ENCODE measurements around the gene NUCB1.
A peak's percentile ranks its signal among the peaks of the same experiment; 100 is the strongest.

The NUCB1 gene

DNA sequence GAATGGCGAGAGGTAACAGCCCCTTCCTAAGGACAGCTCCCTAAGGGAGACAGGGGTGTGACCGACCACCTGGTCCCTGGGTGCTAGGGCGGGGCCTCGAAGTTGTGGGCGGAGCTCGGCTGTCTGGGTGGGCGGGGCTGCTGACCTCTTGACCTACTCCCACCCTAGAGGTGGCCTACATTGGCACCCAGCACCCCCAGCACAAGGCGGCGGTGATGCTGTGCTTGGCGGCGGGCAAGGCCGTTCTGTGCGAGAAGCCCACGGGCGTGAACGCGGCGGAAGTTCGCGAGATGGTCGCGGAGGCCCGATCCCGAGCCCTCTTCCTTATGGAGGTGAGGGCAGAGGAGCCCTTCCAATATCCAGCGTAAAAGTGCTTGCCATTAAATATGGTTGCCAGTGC lies 35.8 kb downstream of the NUCB1 start:
- no peak for DNase-seq (ENCODE audit: low read depth)

DNA sequence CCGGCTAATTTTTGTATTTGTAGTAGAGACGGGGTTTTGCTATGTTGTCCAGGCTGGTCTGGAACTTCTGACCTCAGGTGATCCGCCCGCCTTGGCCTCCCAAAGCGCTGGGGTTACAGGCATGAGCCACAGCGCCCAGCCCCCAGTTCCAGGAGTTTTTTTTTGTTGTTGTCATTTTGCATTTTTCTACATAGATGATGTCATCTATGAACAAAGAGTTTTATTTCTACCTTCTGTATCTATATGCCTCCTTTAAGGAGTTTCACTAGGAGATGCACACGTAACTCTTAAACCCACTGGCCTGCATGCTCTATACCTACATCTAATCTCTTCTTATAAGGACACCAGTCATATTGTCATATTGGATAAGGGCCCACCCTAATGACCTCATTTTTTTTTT lies 38.1 kb downstream of the NUCB1 start:
- DNase-seq (ENCODE audit: low read depth), result no peak

DNA sequence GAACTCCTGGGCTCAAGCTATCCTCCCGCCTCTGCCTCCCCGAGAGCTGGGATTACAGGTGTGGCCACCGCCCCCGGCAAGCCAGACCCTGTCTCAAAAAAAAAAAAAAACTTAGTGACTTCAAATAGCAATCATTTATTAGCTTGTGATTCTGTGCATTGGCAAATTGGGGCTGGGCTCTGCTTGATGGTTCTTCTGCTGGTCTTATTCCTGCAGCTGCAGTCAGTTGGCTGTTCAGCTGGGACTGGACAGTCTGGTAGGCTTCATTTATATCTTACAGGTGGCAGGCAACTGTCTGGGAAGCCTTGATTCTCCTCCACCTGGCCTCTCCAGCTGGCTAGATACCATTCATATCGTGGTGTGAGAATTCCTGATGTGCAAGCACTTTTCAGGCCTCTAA lies 40.8 kb downstream of the NUCB1 start:
- no peak for DNase-seq (ENCODE audit: low read depth)

DNA sequence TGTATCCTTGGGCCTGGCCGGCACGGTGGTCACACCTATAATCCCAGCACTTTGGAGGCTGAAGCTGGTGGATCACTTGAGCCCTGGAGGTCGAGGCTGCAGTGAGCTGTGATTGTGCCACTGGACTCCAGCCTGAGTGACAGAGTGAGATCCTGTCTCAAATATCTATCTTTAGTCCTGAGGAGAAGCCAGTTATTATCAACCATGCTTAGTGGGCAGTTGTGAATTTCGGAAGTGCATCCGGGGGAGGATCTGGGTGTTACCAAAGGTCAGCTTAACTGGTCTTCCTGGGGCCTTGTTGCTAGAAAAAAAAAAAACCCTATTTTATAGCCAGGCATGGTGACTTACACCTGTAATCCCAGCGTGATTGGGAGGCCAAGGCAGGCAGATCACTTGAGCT lies 43.0 kb downstream of the NUCB1 start:
- no peak for DNase-seq (ENCODE audit: low read depth)

DNA sequence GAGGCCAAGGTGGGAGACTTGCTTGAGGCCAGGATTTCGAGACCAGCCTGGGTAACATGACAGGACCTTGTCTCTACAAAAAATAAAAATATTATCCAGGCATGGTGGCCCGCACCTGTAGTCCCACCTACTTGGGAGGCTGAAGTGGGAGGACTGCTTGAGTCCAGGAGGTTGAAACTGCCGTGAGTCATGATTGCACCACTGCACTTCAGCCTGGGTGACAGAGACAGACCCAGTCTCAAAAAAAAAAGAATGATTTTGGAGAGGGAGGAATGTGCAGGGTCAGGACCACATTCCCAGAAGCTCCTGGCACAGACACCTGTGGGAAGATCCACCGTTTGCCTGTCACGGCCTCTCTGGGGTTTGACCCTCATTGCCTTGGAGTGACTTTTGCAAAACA lies 45.3 kb downstream of the NUCB1 start:
- no peak for DNase-seq (ENCODE audit: low read depth)

DNA sequence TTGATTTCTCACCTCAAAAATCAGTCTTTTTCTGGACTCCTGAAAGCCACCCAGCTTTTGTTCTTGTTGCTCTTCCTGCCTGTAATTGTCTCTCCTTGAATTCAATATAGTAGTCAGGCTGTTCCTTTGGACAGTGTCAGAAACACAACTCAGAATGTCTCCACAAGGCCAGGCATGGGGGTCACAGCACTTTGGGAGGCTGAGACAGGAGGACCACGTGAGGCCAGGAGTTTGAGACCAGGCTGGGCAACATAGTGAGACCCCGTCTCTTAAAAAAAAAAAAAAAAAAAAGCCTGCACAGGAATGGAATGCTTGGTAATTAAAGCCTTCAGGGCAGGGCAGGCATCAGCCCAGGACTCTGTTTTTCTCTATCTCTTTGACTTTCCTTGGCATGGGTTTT lies 45.7 kb downstream of the NUCB1 start:
- DNase-seq (ENCODE audit: low read depth), result no peak

DNA sequence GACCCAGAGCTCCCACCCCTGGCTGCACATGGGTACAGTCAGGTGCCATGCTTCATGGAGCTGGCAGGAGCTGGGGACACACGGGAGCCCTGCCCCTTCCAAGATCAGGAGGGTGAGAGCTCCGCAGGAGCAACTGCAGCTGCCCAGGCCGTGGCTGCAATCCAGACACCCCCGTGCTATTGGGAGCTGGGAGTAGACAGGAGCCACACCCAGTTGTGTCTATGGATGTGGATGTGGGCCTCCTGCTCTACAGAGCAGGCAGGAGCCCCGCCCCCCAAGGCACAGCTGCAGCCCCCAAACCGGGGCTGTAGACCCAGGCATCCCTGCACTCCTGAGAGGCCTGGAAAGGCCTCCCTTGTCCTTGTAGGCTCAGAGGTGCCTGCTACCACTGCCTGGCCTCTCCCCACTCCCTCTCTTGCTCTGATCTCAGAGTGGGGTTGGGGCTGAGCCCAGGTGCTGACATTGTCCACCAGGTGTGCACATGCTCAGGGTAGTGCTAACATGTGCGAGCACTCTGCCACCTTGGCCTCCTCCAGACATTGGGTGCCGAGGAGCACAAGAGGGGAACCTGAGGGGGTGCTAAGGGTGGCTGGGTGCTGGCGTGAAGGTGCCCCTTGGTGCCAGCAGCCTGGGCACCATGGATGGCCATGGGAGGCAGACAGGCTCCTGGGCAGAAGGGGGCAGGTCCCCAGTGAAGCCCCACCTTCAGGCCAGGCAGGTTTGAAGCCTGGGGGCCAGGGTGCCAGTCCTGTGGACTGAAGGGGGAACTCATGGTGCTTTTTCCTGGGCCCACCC lies 46.5 kb downstream of the NUCB1 start:
- no peak for DNase-seq (ENCODE audit: low read depth)

DNA sequence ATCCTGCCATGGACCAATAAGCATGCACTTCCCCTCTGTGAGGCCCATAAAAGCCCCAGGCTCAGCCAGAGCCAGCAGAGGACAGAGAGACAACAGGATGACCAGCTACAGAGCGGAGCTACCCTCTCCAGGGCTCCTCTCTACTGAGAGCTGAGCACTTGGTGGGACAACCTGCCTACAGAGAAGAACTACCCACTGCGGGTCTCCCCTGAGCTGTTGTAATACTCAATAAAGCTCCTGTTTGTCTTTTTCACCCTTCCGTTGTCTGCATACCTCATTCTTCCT lies 47.1 kb downstream of the NUCB1 start:
- DNase-seq (ENCODE audit: low read depth), result no peak

DNA sequence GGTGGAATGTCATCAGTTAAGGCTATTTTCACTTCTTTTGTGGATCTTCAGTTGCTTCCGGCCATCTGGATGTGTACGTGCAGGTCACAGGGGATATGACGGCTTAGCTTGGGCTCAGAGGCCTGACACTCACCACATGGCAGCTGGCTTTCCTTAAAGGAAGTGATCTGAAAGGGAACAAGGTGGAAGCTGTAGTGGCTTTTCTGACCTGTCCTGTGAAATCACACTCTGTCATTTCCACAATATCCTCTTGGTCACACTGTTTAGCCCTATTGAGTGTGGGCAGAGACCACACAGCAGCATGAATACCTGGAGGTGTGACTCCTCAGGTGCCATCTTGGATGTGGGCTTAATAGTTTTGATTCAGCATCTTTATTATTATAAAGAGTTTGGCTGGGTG lies 50.0 kb downstream of the NUCB1 start:
- no peak for DNase-seq (ENCODE audit: low read depth)

DNA sequence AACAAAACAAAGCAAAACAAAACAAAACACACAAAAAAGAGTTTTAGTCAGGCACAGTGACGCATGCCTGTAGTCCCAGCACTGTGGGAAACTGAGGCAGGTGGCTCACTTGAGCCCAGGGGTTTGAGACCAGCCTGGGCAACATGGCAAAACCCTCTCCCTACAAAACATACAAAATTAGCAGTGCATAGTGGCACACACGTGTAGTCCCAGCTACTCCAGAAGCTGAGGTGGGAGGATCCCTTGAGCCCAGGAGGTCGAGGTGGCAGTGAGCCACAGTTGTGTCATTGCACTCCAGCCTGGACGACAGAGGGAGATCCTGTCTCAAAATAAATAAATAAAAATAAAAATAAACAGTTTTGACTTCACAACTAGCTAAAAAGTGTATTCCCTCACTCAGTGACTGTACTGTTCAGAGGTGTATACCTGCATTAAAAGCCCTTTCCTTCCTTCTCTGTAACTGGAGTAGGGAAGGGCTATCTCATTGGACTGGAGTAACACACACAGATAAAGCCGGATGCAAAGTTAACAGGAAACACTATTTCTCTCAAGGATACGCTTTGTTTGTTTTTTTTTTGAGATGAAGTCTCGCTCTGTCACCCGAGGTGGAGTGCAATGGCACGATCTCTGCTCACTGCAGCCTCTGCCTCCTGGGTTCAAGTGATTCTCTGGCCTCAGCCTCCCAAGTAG lies 50.9 kb downstream of the NUCB1 start:
- no peak for DNase-seq (ENCODE audit: low read depth)

DNA sequence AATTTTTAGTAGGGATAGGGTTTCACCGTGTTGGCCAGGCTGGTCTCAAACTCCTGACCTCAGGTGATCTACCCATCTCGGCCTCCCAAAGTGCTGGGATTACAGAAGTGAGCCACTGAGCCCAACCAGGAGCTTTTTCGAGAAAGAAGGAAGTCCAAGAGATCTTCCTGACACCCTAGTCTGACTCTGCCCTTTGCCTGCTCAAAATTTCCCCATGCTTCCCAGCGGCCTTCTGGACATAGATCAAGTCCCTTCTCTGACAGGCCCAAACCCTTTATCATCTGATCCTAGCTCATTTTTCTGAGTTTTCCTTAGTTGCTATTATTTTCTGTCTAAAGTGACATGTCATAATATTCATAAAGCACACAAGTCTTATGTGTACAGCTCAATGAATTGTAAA lies 53.0 kb downstream of the NUCB1 start:
- no peak for DNase-seq (ENCODE audit: low read depth)

DNA sequence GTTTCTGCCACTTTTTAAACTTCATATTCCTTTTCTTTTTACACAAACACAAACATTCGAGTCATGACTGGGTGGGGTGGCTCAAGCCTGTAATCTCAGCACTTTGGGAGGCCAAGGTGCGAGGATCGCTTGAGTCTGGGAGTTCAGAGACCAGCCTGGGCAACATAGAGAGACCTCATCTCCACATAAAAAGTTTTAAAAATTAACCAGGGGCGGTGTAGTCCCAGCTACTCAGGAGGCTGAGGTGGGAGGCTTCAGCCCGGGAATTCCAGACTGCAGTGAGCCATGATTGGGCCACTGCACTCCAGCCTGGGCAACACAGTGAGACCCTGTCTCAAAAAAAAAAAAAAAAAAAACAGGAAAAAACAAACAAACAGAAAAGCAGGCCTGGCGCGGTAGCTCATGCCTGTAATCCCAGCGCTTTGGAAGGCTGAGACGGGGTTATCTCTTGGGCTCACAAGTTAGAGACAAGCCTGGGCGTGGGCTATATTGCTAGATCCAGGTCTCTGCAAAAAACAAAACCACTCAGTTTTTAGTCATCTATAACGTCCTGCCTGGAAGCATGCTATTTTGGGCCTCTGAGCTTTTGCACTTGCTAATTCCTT lies 54.0 kb downstream of the NUCB1 start:
- no peak for DNase-seq (ENCODE audit: low read depth)

DNA sequence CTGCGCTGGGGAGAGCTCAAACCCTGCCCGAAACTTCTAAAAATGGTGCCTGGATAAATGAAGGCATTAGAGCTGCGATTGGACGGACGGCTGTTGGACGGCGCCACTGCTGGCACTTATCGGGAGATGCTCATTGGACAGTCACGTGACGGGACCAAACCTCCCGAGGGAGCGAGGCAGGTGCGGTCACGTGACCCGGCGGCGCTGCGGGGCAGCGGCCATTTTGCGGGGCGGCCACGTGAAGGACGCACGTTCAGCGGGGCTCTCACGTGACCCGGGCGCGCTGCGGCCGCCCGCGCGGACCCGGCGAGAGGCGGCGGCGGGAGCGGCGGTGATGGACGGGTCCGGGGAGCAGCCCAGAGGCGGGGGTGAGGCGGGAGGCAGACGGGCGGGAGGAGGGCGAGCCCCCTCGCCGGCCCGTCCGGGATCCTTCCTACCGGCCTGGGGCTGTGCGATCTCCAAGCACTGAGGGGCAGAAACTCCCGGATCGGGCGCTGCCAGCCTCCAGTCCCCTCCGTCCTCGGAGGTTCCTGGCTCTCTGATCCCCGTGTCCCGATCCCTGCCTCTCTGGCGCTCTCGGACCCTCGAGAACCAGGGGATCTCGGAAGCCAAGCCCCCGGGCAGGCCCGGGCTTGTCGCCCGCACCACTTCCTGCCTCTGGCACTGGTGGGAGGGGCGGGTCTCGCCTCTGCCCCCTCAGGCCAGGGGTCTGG lies 54.6 kb downstream of the NUCB1 start, which contains the start of gene BAX:
Gene BAX, plus strand, starts transcription at position 281 of the 713 bp plus-strand sequence. Its CDS starts 54 bp downstream, at position 335.
- DNase-seq (ENCODE audit: low read depth), result peak; percentile 74

DNA sequence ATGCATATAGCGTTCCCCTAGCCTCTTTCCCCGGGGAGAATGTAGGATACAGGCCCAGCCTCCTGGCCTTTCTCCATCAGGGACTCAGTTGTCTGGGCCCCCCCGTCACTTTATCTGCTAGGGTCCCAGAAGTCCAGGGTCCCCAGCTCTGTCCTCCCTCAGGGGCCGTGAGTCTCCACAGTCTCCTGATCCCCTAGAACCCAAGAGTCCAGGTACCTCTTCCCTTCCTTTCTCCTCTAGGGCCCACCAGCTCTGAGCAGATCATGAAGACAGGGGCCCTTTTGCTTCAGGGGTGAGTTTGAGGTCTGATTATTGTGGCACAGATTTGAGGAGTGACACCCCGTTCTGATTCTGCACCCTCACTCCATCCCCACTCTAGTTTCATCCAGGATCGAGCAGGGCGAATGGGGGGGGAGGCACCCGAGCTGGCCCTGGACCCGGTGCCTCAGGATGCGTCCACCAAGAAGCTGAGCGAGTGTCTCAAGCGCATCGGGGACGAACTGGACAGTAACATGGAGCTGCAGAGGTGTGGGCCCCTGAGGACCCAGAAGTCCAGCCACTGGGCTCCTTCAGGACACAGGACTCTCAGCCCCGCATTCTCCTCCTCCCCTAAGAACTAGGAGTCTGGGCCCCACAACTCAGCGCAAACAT lies 55.3 kb downstream of the NUCB1 start:
- no peak for DNase-seq (ENCODE audit: low read depth)

DNA sequence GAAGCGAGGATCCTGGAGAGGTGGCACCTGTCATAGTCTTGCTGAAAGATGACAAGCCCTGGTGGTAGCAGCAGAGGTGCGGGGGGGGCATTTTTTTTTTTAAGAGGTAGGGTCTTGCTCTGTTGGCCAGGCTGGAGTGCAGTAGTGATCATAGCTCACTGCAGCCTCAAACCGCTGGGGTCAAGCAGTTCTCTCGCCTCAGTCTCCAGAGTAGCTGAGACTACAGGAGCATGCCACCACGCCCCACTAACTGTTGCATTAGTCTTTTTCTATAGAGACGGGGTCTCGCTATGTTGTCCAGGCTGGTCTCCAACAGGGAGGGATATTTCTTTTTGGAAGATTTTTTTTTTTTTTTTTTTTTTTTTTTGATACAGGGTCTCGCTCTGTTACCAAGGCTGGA lies 57.9 kb downstream of the NUCB1 start:
- DNase-seq (ENCODE audit: low read depth), result no peak

DNA sequence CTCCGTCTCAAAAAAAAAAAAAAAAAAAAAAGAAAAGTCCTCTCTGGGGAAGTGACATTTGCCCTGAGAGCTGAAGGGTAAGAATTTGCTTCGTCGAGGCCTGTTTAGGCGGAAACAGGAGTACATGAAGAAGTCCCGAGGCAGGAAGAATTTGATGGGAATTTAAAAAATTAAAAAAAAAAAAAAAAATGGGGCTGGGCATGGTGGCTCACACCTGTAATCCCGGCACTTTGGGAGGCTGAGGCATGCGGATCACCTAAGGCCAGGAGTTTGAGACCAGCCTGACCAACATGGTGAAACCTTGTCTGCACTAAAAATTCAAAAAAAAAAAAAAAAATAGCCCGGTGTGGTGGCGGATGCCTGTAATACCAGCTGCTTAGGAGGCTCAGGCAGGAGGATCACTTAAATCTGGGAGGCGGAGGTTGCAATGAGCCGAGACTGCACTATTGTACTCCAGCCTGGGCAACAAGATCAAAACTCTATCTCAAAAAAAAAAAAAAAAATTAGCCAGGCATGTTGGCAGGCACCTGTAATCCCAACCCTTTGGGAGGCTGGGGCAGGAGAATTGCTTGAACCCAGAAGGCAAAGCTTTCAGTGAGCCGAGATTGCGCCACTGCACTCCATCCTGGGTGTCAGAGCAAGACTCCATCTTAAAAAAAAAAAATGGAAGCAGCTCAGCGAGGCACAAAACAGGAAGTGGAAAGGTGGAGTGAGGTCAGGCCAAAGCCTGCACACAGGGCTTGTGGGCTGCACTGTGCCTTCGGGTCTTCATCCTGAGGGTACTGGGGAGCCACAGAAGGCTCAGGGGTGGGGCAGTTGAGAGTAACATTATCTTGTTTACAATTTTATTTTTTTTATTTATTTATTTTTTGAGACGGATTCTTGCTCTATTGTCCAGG lies 59.5 kb downstream of the NUCB1 start:
- no peak for DNase-seq (ENCODE audit: low read depth)

DNA sequence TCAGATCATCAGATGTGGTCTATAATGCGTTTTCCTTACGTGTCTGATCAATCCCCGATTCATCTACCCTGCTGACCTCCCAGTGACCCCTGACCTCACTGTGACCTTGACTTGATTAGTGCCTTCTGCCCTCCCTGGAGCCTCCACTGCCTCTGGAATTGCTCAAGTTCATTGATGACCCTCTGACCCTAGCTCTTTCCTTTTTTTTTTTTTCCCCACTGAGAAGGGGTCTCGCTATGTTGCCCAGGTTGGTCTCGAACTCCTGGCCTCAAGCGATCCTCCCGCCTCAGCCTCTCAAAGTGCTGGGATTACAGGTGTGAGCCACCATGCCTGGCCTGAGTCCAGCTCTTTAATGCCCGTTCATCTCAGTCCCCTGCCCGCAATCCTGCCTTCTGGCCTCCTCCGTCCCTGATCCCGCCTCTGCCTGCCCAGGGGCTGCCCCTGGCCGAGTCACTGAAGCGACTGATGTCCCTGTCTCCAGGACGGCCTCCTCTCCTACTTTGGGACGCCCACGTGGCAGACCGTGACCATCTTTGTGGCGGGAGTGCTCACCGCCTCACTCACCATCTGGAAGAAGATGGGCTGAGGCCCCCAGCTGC lies 61.0 kb downstream of the NUCB1 start:
- DNase-seq (ENCODE audit: low read depth), result no peak

DNA sequence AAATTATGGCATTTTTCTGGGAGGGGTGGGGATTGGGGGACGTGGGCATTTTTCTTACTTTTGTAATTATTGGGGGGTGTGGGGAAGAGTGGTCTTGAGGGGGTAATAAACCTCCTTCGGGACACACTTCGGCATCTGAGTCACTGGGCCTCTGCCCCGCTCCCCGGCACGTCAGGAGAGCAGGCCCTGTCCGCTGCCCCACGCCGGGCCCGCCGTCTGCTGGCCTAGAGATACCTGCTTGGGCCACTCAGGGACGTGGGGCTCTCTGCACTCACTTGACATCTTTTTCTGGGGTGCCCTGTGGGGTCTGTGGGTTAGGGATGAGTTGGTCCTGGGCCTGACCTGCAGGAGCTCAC lies 61.5 kb downstream of the NUCB1 start:
- DNase-seq (ENCODE audit: low read depth), result no peak

DNA sequence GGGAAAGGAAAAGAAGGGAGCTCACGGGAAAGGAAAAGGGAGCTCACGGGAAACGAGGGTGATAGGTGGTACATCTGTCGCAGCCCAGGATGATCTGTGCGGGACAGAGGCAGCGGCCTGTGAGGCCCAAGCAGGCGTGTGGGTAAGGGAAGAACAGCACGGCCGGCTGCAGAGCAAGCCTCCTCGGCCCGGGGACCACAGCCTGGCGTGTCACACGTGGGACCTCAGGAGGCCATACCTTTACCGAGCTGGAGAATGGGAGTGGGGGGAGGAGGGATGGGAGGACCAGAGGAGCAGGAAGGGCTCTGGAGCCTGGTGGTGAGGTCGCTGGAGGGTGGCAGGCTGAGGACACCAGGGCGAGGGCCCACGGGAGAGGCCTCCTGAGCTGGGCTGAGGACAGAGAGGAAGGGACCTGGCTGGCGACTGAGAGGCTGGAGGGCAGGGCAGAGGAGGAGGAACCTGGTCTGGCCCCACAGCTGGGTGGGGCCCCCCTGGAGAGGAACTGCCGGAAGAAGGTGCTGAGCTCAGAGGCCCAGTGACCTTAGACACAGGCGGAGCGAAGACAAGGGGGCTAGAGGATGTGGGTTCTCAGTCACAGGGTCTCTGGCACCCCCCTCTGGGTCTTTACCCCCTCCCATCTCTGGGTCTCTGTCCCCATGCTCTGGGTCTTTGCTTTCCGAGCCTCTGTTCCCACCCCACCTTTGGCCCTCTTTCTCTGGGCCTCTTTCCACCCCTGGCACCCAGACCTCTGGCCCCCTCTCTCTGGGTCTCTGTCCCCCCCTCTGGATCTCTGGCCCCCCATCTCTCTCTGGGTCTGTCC lies 62.1 kb downstream of the NUCB1 start:
- DNase-seq (ENCODE audit: low read depth), result no peak

DNA sequence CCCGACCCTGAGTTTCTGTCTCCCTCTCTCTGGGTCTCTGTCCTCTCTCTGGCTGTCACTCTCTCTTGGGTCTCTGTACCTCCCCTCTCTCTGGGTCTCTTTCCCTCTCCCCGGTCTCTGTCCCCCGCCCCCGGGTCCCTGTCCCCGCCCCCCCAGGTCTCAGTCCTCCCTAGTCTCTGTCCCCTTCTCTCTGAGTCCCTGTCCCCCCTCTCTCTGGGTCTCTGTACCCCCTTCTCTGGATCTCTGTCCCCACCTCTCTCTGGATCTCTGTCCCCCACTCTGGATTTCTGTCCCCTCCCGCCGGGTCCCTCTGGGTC lies 62.7 kb downstream of the NUCB1 start:
- DNase-seq (ENCODE audit: low read depth), result no peak

Measured in T follicular helper cell (primary cell).